H1 (cell line): ENCODE data around the gene COLEC12. TPM values are rescaled to one million over a fixed set of nuclear protein-coding genes. Genes with fewer than 3 reads are reported as not detected.

Source experiments
- POU5F1 ChIP-seq: IDR thresholded peaks from 2 replicates; pipeline ENCODE4 v1.6.1; 2011; ENCODE audit warnings: low read depth, mild to moderate bottlenecking, low read length, moderate library complexity
- TAF7 ChIP-seq: optimal IDR thresholded peaks from 2 replicates; pipeline ENCODE3; 2011; ENCODE audit warnings: low read depth, mild to moderate bottlenecking, inconsistent platforms, low read length, moderate library complexity, borderline replicate concordance
- polyA plus RNA-seq, 7 experiments: library from polyadenylated mRNA; depleted of rRNA in 3 of 7; stranded (reverse) in 5 of 7; unstranded in 2 of 7; fragments of >200 nt in 5 of 7; fragments of 200-250 nt in 2 of 7; gene quantifications; 1 replicate in 5 of 7; 2 replicates in 1 of 7; 4 replicates in 1 of 7; pipeline versions ENCODE4 v1.2.1 to v1.2.3, GENCODE V29; 2011 to 2013; ENCODE audit warnings: missing spikeins in 2 of 7, mixed read lengths in 2 of 7
- total RNA-seq: library from RNA; stranded (reverse); fragmentation: NEBNext Ultra II Directional; extraction: Animal tissue kit (Norgen Biotek cat#: 25700); gene quantifications from 2 replicates; pipeline ENCODE4 v1.2.1, GENCODE V29; 2021

Gene COLEC12
- total and polyA plus RNA-seq, 2 of the 8 experiments (the other 6 are each of a cell fraction or from before 2014, with no cell fraction given): 0.44 to 2.3 TPM

DNA sequence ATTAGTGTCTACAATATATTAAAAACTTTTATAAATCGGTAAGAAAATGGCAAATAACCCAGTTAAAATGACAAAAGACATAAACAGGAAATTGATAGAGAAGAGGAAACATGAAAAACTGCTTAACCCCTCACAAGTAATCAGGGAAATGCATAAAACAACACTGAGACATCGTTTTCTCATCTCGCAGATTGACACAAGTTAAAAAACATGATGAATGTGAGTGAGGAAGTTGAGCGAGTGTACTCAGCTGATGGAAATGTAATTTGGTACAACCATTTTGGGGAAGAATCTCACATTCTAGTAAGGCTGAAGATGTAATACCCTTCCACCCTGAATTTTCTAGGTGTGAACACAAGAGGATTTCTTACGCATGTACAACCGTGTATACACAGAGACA lies 214.7 kb downstream of the COLEC12 start (continued):
- no peak for TF ChIP-seq TAF7
- no peak for TF ChIP-seq POU5F1
